ENCODE data around the gene NSUN4.

DNA sequence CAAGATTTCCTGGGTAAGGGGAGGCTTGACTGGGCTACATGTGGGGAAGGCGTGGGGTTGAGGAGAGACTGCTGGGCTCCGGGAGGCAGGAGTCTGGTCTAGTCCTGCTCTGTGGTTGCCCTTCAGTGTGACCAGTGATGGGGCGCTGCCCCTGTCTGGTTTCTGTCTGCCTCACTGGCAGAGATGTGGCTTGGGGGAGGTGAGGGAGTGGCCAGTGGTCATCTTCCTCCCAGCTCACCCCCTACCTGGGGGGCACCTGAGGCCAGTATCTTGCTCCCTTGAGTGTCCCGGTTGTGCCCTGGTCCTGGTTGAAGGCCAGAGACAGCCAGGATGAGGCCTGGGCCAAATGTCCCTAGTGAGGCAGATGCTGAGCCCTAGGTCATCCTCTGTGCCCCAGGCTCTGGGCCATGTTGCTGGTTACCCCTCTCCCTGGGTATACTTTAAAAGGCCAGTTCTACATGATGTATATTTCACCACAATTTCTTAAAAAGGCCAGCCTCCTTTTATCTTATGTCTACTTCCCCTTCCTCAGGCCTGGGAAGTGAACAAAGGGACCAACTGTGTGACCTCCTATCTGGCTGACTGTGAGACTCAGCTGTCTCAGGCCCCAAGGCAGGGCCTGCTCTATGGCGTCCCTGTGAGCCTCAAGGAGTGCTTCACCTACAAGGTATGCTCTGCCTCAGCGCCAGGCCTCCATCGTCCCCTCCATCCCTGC, 64.0 kb downstream of the NSUN4 start:
- TF ChIP-seq POLR2A (IDR thresholded peaks at IDR 0.05) (no peak), CTCF (IDR thresholded peaks at IDR 0.05) (no peak)

Measured in Peyer's patch (tissue), 4 donors.